ENCODE data around the gene KLHL14.

Gene KLHL14

GRCh38 chr18:32624182-32624723 lies 148.6 kb downstream of the KLHL14 start:
- no peak for DNase-seq

- DNase-seq, result no peak
Measured at GRCh38 chr18:32623563-32623962, 149.3 kb downstream of the KLHL14 start.
